Loucy (cell line): ENCODE measurements around the gene B4GALNT4.
"Not testable (repeated sequence)": the region's sequence is repeated elsewhere in the genome, so short reads cannot be mapped to it uniquely, and the experiment has no call there.

ENCODE experiments used
- H2AFZ ChIP-seq: fragments of 200-600 bp; sonication (generic); 2 replicates; pipeline ENCODE4 v1.6.0; 2016; ENCODE audit warnings: antibody characterized with exemption, mild to moderate bottlenecking, low read length, moderate library complexity
- H3F3A ChIP-seq: fragments of 200-600 bp; 2 replicates; pipeline ENCODE4 v1.6.0; 2016; ENCODE audit warnings: antibody characterized with exemption, low read depth, mild to moderate bottlenecking
- H3K27me3 ChIP-seq: fragments of 200-600 bp; sonication (generic); 2 replicates; pipeline ENCODE4 v1.6.1; 2014; ENCODE audit warnings: low read length, mild to moderate bottlenecking; ENCODE audit not compliant: insufficient read depth, poor library complexity, severe bottlenecking
- H3K36me3 ChIP-seq: fragments of 200-600 bp; sonication (generic); 2 replicates; pipeline ENCODE4 v1.6.1; 2016; ENCODE audit warnings: low read length; ENCODE audit not compliant: insufficient read depth
- H3K4me1 ChIP-seq: fragments of 200-600 bp; sonication (generic); 2 replicates; pipeline ENCODE4 v1.5.1; 2014; ENCODE audit warnings: low read length, mild to moderate bottlenecking; ENCODE audit not compliant: insufficient read depth, poor library complexity, severe bottlenecking
- H3K4me2 ChIP-seq: fragments of 200-600 bp; sonication (generic); 2 replicates; pipeline ENCODE4 v1.6.0; 2014; ENCODE audit warnings: antibody characterized with exemption, low read length, low read depth, mild to moderate bottlenecking; ENCODE audit not compliant: poor library complexity, severe bottlenecking
- H3K4me3 ChIP-seq: fragments of 200-600 bp; sonication (generic); 2 replicates; pipeline ENCODE4 v1.5.1; 2014; ENCODE audit warnings: low read length, mild to moderate bottlenecking, mixed read lengths; ENCODE audit not compliant: poor library complexity, severe bottlenecking
- H3K79me2 ChIP-seq: fragments of 200-600 bp; sonication (generic); 2 replicates; pipeline ENCODE4 v1.6.1; 2014; ENCODE audit warnings: low read length; ENCODE audit not compliant: insufficient read depth
- H3K9ac ChIP-seq: fragments of 200-600 bp; sonication (generic); 2 replicates; pipeline ENCODE4 v1.6.0; 2014; ENCODE audit warnings: mild to moderate bottlenecking, low read depth, low read length, moderate library complexity; ENCODE audit not compliant: poor library complexity, severe bottlenecking
- H3K9me2 ChIP-seq: fragments of 200-600 bp; sonication (generic); replicated peaks from 2 replicates; pipeline ENCODE4 v1.6.1; 2016; ENCODE audit warnings: low read depth, low read length, mixed read lengths
- H3K9me3 ChIP-seq: fragments of 200-600 bp; sonication (generic); 2 replicates; pipeline ENCODE4 v1.6.1; 2014; ENCODE audit warnings: mild to moderate bottlenecking, antibody characterized with exemption, low read length, low read depth; ENCODE audit not compliant: insufficient read depth
- H4K20me1 ChIP-seq: fragments of 200-600 bp; sonication (generic); 2 replicates; pipeline ENCODE4 v1.6.0; 2014; ENCODE audit warnings: antibody characterized with exemption, low read length, mild to moderate bottlenecking; ENCODE audit not compliant: insufficient read depth, poor library complexity, severe bottlenecking
- CTCF ChIP-seq: fragments of 200-600 bp; sonication (generic); conservative IDR thresholded peaks from 2 replicates; pipeline ENCODE4 v1.5.1; 2014; ENCODE audit warnings: mild to moderate bottlenecking, antibody characterized with exemption, low read length
- EZH2phosphoT487 ChIP-seq: fragments of 200-600 bp; IDR thresholded peaks from 2 replicates; pipeline ENCODE4 v1.6.1; 2018; ENCODE audit warnings: antibody characterized with exemption, mild to moderate bottlenecking, moderate library complexity, borderline replicate concordance

The B4GALNT4 gene

GRCh38 chr11:387193-387793 lies 18.0 kb downstream of the B4GALNT4 start:
- Histone ChIP-seq H3K79me2 (no peaks in the 10 kb centered on the region), H3K9ac (no peak overlapping the region), H4K20me1 (no peaks in the 10 kb centered on the region), H3K27me3 (no peaks in the 10 kb centered on the region), H3K9me3 (peaks cover 16% of the 10 kb centered on the region; the same call in 1 of the 2 replicates), H3K9me2 (no peaks in the 10 kb centered on the region), H3K4me1 (peaks cover 20% of the 10 kb centered on the region), H2AFZ (no peak overlapping the region), H3F3A (no peaks in the 10 kb centered on the region), H3K4me3 (no peak overlapping the region), H3K4me2 (no peak overlapping the region), H3K36me3 (no peaks in the 10 kb centered on the region)
- no peak for TF ChIP-seq EZH2phosphoT487
- no peak for TF ChIP-seq CTCF

GRCh38 chr11:389369-389768 lies 20.1 kb downstream of the B4GALNT4 start:
- H3F3A ChIP-seq, H3K36me3 ChIP-seq, H3K27me3 ChIP-seq, H3K4me3 ChIP-seq, H3K9ac ChIP-seq, H3K9me2 ChIP-seq, H2AFZ ChIP-seq, H3K4me2 ChIP-seq, H4K20me1 ChIP-seq, H3K79me2 ChIP-seq: not testable (repeated sequence)
- Histone ChIP-seq H3K4me1 (peaks cover 11% of the 10 kb centered on the region), H3K9me3 (peaks cover 16% of the 10 kb centered on the region; the same call in 1 of the 2 replicates)

GRCh38 chr11:390175-390574 lies 20.9 kb downstream of the B4GALNT4 start:
- no peaks in the 10 kb centered on the region for H3K9me2 ChIP-seq
- H3K4me2 ChIP-seq = no peak overlapping the region
- no peak for TF ChIP-seq CTCF
- H3K9me3 ChIP-seq = peaks cover 16% of the 10 kb centered on the region; the same call in 1 of the 2 replicates
- no peak overlapping the region for H3K9ac ChIP-seq
- no peaks in the 10 kb centered on the region for H3K36me3 ChIP-seq
- H3K27me3 ChIP-seq = no peaks in the 10 kb centered on the region
- no peak overlapping the region for H3K4me3 ChIP-seq
- H3K79me2 ChIP-seq = no peaks in the 10 kb centered on the region
- peaks cover 11% of the 10 kb centered on the region for H3K4me1 ChIP-seq
- H3F3A ChIP-seq = no peaks in the 10 kb centered on the region
- H2AFZ ChIP-seq = no peak overlapping the region
- no peaks in the 10 kb centered on the region for H4K20me1 ChIP-seq
